HG03439 (cell line): Measurements from ENCODE around the gene PNKD.
A peak's percentile ranks its signal among the peaks of the same experiment; 100 is the strongest.
"Not testable (repeated sequence)": the region's sequence is repeated elsewhere in the genome, so short reads cannot be mapped to it uniquely, and the experiment has no call there.

ENCODE experiments used
- ATAC-seq: cut with Tn5 transposase; IDR thresholded peaks from one replicate; pipeline ENCODE4 v1.9.1; 2021; ENCODE audit warnings: mild to moderate bottlenecking, moderate library complexity; ENCODE audit not compliant: unreplicated experiment

The PNKD gene

GRCh38 chr2:218272531-218273212 is 2.4 kb downstream of the PNKD start:
- ATAC-seq = no peak

DNA sequence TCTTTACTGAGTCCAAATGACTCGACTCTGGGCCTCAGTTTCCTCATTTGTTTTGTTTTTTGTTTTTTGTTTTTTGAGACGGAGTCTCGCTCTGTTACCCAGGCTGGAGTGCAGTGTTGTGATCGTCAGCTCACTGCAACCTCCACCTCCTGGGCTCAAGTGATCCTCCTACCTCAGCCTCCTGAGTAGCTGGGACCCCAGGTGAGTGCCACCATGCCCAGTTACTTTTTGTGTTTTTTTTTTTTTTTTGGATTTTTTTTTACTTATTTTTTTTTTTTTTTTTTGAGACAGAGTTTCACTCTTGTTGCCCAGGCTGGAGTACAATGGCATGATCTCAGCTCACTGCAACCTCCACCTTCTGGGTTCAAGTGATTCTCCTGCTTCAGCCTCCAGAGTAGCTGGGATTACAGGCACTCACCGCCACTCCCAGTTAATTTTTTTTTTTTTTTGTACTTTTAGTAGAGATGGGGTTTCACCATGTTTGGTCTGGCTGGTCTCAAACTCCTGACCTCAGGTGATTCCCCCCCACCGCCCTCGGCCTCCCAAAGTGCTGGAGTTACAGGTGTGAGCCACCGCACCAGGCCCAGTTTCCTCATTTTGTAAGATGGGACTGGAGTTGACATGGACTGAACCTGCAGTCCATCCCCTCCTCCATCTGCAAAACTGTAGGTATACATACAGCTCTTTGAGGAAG is 3.0 kb downstream of the PNKD start:
- not testable (repeated sequence) for ATAC-seq

GRCh38 chr2:218273908-218274249 is 3.6 kb downstream of the PNKD start:
- ATAC-seq = no peak

- ATAC-seq = no peak
Measured at GRCh38 chr2:218274586-218274985, 4.3 kb downstream of the PNKD start.

DNA sequence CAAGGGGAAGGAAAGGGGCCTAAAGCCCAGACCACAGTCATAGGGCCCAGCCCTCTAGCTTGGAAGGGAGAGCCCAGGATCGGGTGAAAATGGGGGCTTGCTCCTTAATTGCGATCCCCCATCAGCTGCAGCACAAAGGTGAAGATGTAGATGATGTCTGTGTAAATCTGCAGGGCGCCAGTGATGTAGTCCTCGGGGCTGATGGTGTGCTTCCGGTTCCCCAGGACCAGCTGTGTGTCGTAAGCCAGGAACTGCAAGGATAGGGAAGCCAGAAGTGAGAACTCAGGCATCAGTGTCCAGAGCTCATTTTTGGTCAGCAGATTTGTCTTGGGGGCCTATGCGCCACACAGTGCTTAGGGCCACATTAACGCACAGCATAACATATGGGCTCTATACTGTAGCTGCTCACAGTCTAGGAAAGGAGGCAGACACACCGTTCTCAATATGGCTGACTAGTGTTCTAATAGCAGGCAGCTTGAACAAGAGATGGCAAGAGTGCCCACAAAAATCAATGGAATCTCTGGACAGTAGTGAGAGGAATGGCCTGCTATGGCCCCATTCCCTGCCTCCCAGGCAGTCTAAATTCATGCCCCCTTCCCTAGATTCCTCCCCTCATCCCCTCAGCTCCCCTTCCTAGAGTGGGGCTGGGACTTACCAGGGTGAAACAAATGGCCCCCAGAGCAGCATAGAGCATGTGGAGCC is 5.2 kb downstream of the PNKD start:
- ATAC-seq = no peak

GRCh38 chr2:218276986-218277755 is 6.9 kb downstream of the PNKD start:
- ATAC-seq = no peak

- ATAC-seq = no peak
Measured at GRCh38 chr2:218277921-218278320, 7.6 kb downstream of the PNKD start.

DNA sequence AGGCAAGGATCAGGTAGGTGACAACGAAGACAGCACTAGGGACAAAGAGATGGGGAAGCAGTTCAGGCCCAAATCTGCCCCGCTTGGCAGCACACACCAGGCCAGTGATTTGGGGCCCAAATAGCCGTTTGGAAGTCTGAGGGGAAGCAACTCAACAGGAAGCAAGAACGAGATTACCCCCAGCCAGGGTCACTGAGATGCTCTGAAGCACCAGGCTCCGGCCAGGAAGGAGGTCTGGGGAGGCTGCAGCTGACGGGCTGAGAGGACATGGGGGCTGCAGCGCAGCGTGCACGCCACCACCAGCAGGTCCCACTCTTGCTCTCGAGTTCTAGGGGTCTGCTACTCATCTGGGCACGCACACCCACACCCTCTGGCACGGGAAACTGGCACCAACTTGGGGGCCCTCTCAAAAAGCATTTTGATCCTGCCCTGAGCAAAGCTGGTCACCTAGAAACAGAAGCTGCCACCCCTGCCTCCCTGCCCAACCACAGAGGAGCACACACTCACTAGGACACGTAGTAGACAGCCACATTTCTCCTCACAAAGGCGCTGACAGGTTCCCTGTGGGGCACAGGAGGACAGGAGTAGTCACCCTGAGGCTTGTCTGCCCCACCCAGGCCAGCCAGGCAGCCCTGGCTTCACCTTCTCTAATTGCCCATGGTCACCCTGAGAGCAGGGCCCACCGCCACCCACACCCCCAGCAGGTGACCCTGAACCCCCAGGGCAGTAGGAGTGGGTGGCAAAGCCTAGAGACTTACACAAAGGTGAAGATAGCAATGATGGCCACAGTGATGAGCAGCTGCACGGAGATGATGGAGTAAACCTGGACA is 8.4 kb downstream of the PNKD start:
- no peak for ATAC-seq

- ATAC-seq = no peak
Measured at GRCh38 chr2:218280260-218280870, 10.0 kb downstream of the PNKD start.

- no peak for ATAC-seq
Measured at GRCh38 chr2:218281449-218281848, 11.1 kb downstream of the PNKD start.

DNA sequence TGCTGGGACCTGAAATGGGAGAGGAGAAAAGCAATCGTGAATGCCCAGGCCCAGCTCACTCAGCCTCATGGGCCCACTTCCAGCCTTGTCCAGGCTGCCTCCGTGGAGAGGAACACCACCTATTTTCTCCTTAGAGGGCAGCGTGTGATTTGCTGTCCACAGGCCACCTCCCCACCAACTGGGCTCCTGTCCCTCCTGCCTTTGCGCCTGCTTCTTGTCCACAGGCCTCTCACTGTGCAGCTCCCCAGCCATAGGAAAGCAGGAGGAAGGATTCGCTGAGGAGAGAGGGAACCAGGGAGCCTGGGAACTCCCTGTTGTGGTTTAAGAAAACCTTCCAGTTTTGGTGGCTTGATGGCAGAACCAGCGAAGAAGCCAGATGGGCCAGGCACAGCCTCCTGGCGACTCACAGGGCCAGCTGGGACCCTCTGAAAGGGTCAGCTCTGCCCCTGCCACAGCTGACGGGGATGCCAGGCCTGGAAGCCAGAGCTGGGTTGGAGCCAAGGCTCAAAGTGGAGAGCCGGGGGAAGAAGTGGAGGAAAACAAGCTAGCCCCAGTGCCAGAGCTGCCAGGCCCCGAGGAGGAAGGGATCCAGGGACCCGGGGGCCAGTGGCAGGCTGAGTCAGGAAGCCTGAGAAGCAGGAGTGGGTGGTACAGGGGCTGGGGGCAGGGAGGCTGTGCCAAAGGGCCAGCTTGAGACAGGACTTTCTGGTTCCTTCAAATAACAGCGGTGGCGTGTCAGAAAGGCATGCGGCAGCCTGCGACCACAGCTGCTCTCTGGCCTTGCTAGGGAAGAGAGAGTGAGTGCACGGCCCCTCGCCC is 12.1 kb downstream of the PNKD start:
- no peak for ATAC-seq

DNA sequence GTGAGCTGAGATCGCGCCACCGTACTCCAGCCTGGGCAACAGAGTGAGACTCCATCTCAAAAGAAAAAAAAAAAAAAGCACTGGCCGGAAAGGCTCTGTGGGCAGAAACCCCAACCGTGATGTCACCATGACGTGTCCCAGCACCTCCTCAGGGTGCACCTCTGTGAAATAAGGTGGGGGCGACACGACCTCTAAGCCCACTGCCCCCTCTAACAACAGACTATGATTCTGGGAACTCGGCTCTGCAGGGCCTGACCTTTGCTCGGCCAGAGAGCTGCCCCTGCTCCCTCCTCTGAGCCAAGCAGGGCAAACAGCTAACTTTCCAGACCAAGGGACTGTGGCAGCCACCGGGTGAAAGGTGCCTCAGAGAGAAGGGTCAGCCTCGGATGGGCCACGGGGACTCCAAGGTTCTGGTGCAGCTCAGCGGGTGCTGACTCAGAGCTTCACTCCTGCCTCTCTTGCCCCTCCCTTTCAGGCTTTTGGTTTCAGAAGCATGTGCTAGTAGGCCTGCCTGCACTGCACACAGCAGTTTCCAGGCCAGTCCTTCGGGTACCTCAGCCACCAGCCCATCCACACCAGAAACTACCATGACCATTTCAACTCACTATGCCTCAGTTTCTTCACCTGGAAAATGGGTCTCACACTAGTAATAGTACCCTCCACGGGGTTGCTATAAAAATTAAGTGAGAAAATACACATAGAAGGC is 13.9 kb downstream of the PNKD start:
- peak; percentile 62 for ATAC-seq

DNA sequence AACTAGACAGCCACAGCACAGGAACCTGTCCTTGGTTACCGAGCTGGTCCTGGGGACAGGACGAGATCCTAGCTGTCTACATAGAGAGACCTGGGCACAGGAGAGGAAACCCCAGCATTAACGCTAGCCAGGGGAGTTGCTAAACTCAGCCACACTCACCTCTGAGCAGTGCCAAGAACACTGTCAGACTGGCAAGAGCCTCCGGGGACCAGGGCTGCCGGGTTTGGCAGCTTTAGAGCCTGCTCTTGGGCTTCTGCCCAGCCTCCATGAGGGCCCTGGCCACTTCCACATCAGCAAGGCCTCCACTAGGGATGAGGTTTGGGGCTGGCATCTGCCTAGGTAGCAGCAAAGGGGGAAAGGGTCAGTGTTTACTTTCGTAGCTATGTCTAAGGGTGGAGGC is 15.3 kb downstream of the PNKD start:
- no peak for ATAC-seq

GRCh38 chr2:218286570-218287459 is 16.5 kb downstream of the PNKD start:
- peak; percentile 42 for ATAC-seq

DNA sequence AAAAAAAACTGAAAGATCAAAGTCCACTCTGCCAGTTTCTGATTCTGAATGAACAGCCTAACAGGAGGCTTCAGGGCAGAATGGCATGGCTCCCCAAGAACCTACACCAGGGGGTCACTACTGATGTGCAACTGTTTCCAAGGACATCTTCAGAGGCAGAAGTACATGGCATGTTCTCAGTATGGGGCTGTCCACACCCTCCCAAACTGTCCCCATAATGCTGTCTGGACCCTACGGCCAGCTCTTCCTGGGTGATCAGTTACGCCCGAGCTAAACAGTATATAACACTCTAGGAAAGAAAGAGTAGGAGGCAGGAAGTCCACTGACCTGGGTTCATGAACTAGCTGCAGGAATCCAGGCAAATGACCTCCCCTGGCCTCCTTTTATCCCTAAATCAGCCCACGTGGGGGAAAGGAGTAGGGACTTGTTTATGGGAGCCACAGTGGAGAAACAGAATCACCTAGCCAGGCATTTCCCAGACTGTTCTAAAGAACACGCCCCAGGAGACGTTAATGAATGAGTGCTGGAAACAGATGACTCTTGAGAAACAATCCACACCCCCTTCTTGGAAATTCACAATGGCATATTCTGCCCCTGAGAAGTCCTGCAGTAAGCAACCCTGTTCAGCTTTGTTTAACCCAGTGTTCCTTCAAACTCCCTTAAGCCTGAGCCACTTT is 19.5 kb downstream of the PNKD start:
- ATAC-seq = no peak

DNA sequence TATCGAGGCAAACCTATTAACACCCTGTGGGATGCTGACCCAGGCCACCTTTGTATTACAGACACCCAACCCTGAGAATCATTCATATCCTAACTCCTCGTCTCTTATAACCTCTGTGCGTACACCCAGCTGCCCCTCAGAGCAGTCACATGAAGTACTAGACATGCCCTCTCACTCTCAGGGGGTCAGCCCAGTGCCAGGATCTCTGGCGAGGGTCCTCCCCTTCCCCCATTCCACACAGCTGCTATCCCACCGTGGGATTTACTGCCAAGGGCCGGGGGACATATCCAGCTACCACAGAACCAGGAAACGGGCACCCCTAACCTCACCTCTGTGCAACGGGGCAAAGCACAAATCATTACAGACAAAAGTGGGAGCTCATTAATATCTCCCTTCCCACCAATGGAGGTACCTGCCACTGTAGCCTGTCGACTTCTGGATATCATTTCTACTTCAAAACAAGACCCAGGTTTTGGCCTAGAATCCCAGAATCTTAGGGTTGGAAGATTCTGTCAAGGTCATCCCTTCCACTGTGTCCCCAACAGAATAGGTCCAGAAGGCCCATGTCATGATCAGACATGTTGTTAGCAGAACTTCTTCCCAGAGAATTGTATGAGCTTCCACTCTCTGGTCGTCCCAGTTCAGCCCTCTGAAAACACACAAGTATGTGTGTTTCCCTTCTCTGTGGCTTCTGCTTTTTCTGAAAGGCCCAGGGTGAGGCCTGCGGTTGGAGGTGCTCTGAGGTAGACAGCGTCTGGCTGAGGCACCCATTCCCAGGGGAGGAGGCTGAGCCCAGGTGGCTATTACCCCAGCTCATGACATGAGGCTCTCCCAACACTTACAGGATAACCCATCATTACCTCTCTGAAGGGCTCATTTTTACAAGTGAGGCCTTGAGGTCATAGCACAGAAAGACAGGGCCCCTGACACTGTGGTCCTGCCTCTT is 20.3 kb downstream of the PNKD start:
- peak; percentile 52 for ATAC-seq
